BJ (cell line): ENCODE measurements around the gene SMARCD1. TPM values are rescaled to one million over a fixed set of nuclear protein-coding genes. Genes with fewer than 3 reads are reported as not detected.
"Not testable (repeated sequence)": the region's sequence is repeated elsewhere in the genome, so short reads cannot be mapped to it uniquely, and the experiment has no call there.

ENCODE experiments used
- CTCF ChIA-PET: fragments of 350-600 bp; formaldehyde crosslinking; extraction: SDS; loops from one replicate; lab custom pipeline; 2021; ENCODE audit warnings: antibody characterized with exemption, inconsistent platforms; lab: Yijun Ruan, JAX
- POLR2A ChIA-PET: fragments of 300-600 bp; sonication (Branson Sonifier 250); formaldehyde crosslinking; extraction: SDS; loops from one replicate; lab custom pipeline; 2021; ENCODE audit warnings: antibody characterized with exemption; lab: Charles Lee
- DNase-seq: peaks from one replicate; pipeline ENCODE4 v3.0.0-alpha.2; 2011; ENCODE audit warnings: low read depth
- H3K27me3 ChIP-seq: 2 replicates; pipeline ENCODE4 v1.6.0; 2011; ENCODE audit warnings: low read length; ENCODE audit not compliant: control insufficient read depth, insufficient read depth
- H3K36me3 ChIP-seq: 2 replicates; pipeline ENCODE4 v1.5.1; 2011; ENCODE audit warnings: low read length; ENCODE audit not compliant: control insufficient read depth, insufficient read depth
- H3K4me3 ChIP-seq: 2 replicates; pipeline ENCODE4 v1.5.1; 2011; ENCODE audit warnings: low read depth, mild to moderate bottlenecking, control low read depth, low read length
- CTCF ChIP-seq: IDR thresholded peaks from 2 replicates; pipeline ENCODE4 v1.5.1; 2011; ENCODE audit warnings: low read depth, mild to moderate bottlenecking, control low read depth, inconsistent platforms, low read length, moderate library complexity; ENCODE audit not compliant: insufficient read depth
- polyA plus RNA-seq: library from polyadenylated mRNA; depleted of rRNA; stranded (reverse); fragments of >200 nt; gene quantifications from 2 replicates; pipeline ENCODE4 v1.2.3, GENCODE V29; 2011

Gene SMARCD1
- polyA plus RNA-seq, 1 experiment, result 56.0 TPM

- ChIA-PET POLR2A (no interaction called here), CTCF (interaction anchor here (0.8 to 3.6 kb wide), 6 partner anchors 8 to 117 kb away, joined by 3 to 23 read pairs (median 4); partner anchors contain the start of gene COX14)
- H3K27me3 ChIP-seq, result no peaks in the 10 kb centered on the region; the same call in 1 of the 2 replicates
- 0 out of 2 replicates have a peak, but pooled peaks cover 1% of the 10 kb centered on the region for H3K36me3 ChIP-seq
- H3K4me3 ChIP-seq, result no peak overlapping the region
- no peak for TF ChIP-seq CTCF
- DNase-seq, result no peak
Observed at GRCh38 chr12:50083301-50083700, 1.8 kb upstream of the SMARCD1 start.

DNA sequence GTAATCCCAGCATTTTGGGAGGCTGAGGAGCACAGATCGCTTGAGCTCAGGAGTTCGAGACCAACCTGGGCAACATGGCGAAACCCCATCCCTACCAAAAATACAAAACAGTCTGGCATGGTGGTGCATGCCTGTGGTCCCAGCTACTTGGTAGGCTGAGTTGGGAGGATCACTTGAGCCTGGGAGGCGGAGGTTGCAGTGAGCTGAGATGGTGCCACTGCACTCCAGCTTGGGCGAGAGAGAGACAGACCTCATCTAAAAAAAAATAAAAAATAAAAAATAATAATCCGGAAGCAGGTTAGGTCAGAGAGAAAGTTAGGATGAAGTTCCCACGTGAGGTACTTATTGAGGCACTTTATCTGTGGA is 750 bp upstream of the SMARCD1 start:
- CTCF ChIA-PET, result interaction anchor here (0.6 to 3.6 kb wide), 18 partner anchors 8 to 613 kb away, joined by 3 to 23 read pairs (median 4); partner anchors contain the start of genes CERS5, COX14 and DIP2B
- H3K36me3 ChIP-seq, DNase-seq, H3K27me3 ChIP-seq: not testable (repeated sequence)
- POLR2A ChIA-PET, result interaction anchor here (0.5 to 0.9 kb wide), 5 partner anchors 12 to 460 kb away, joined by 3 to 24 read pairs (median 8); partner anchors contain the start of gene COX14
- H3K4me3 ChIP-seq, result peak overlapping the region; percentile 62

DNA sequence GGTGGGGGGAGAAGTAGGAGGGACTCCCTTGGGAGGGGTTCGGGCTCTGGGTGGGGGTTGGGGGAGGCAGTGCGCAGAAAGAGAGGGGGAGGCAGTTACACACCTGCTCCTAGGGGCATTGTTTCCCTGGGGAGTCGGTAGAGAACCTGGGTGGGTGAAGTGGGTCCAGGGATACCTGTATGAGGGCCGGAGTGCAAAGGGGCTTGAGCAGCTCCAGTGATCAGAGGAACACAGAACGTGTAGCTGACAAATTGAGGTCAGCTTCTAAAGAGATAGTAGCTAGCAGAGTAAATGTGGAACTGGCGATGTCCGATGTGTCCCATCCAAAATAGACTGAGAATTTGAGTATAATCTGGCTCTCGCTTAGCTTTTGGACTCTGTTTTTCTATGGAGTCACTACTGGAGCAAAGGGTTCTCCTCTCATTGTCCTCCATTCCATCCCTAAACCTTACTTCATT is 502 bp downstream of the SMARCD1 start:
- CTCF ChIA-PET, result interaction anchor here (0.7 to 3.6 kb wide), 16 partner anchors 8 to 229 kb away, joined by 3 to 23 read pairs (median 5); partner anchors contain the start of genes CERS5 and COX14
- POLR2A ChIA-PET, result no interaction called here
- Histone ChIP-seq H3K4me3 (peak overlapping the region; percentile 62), H3K36me3 (peaks cover 7% of the 10 kb centered on the region), H3K27me3 (no peaks in the 10 kb centered on the region; the same call in 1 of the 2 replicates)
- no peak for DNase-seq
- no peak for TF ChIP-seq CTCF

GRCh38 chr12:50086148-50086547 is 1.0 kb downstream of the SMARCD1 start:
- CTCF ChIA-PET, result interaction anchor here (0.7 to 3.6 kb wide), 4 partner anchors 10 to 228 kb away, joined by 4 to 23 read pairs (median 7); no protein-coding TSS in a partner anchor
- DNase-seq, result no peak
- H3K36me3 ChIP-seq, result peaks cover 8% of the 10 kb centered on the region
- H3K4me3 ChIP-seq, result peak overlapping the region; percentile 62
- POLR2A ChIA-PET, result no interaction called here
- H3K27me3 ChIP-seq, result no peaks in the 10 kb centered on the region; the same call in 1 of the 2 replicates
- no peak for TF ChIP-seq CTCF

- ChIA-PET POLR2A (no interaction called here), CTCF (interaction anchor here (0.8 to 6.1 kb wide), 10 partner anchors 11 to 418 kb away, joined by 3 to 58 read pairs (median 4); partner anchors contain the start of genes COX14, DIP2B and GPD1)
- H3K27me3 ChIP-seq, result no peaks in the 10 kb centered on the region
- TF ChIP-seq CTCF, result no peak
- H3K4me3 ChIP-seq, result no peak overlapping the region
- DNase-seq, result no peak
- H3K36me3 ChIP-seq, result peaks cover 8% of the 10 kb centered on the region
Observed at GRCh38 chr12:50087151-50087550, 2.0 kb downstream of the SMARCD1 start.
